ENCODE results near the gene CNTNAP1.
"Not testable (repeated sequence)": the region's sequence is repeated elsewhere in the genome, so short reads cannot be mapped to it uniquely, and the experiment has no call there.

CNTNAP1 gene

GRCh38 chr17:42681976-42682721 lies at the start of gene CNTNAP1:
CNTNAP1 (plus strand) TSS chr17:42682531; CDS start chr17:42682830, 299 bp downstream.
- no peak for DNase-seq (ENCODE audit: low read depth in 1 of 2, low spot score in 1 of 2)

GRCh38 chr17:42632949-42633444 lies 49.3 kb upstream of the CNTNAP1 start:
- DNase-seq (ENCODE audit: low read depth in 1 of 2, low spot score in 1 of 2): no peak

- no peak for DNase-seq (ENCODE audit: low read depth in 1 of 2, low spot score in 1 of 2)
These were observed 42.7 kb upstream of the CNTNAP1 start for GRCh38 chr17:42639525-42640113.

- DNase-seq (ENCODE audit: low read depth in 1 of 2, low spot score in 1 of 2): no peak
These were observed 42.2 kb upstream of the CNTNAP1 start for GRCh38 chr17:42640121-42640520.

GRCh38 chr17:42642336-42642735 lies 40.0 kb upstream of the CNTNAP1 start:
- no peak for DNase-seq (ENCODE audit: low read depth in 1 of 2, low spot score in 1 of 2)

- no peak for DNase-seq (ENCODE audit: low read depth in 1 of 2, low spot score in 1 of 2)
These were observed 34.6 kb upstream of the CNTNAP1 start for GRCh38 chr17:42647778-42648177.

- no peak for DNase-seq (ENCODE audit: low read depth in 1 of 2, low spot score in 1 of 2)
These were observed 30.9 kb upstream of the CNTNAP1 start for GRCh38 chr17:42651392-42651791.

- no peak for DNase-seq (ENCODE audit: low read depth in 1 of 2, low spot score in 1 of 2)
These were observed 28.9 kb upstream of the CNTNAP1 start for GRCh38 chr17:42653179-42654124.

GRCh38 chr17:42655528-42655927 lies 26.8 kb upstream of the CNTNAP1 start:
- DNase-seq (ENCODE audit: low read depth in 1 of 2, low spot score in 1 of 2): no peak

- DNase-seq (ENCODE audit: low read depth in 1 of 2, low spot score in 1 of 2): no peak
These were observed 24.3 kb upstream of the CNTNAP1 start for GRCh38 chr17:42657824-42658588.

- DNase-seq (ENCODE audit: low read depth in 1 of 2, low spot score in 1 of 2): peak; percentile 67 to 73
These were observed 23.0 kb upstream of the CNTNAP1 start, which contains the start of gene TUBG2 for GRCh38 chr17:42659079-42659931. TUBG2 (plus strand) TSS chr17:42659284; CDS start chr17:42659504, 220 bp downstream.

- DNase-seq (ENCODE audit: low read depth in 1 of 2, low spot score in 1 of 2): not testable (repeated sequence)
These were observed 22.4 kb upstream of the CNTNAP1 start for GRCh38 chr17:42659932-42660274.

GRCh38 chr17:42660692-42661345 lies 21.5 kb upstream of the CNTNAP1 start:
- no peak for DNase-seq (ENCODE audit: low read depth in 1 of 2, low spot score in 1 of 2)

GRCh38 chr17:42665581-42666001 lies 16.7 kb upstream of the CNTNAP1 start:
- DNase-seq (ENCODE audit: low read depth in 1 of 2, low spot score in 1 of 2): no peak

- not testable (repeated sequence) for DNase-seq (ENCODE audit: low read depth in 1 of 2, low spot score in 1 of 2)
These were observed 16.2 kb upstream of the CNTNAP1 start for GRCh38 chr17:42666126-42666525.

- no peak for DNase-seq (ENCODE audit: low read depth in 1 of 2, low spot score in 1 of 2)
These were observed 15.0 kb upstream of the CNTNAP1 start for GRCh38 chr17:42667088-42667951.

- no peak for DNase-seq (ENCODE audit: low read depth in 1 of 2, low spot score in 1 of 2)
These were observed 12.7 kb upstream of the CNTNAP1 start for GRCh38 chr17:42669705-42669976.

- DNase-seq (ENCODE audit: low read depth in 1 of 2, low spot score in 1 of 2): no peak
These were observed 12.1 kb upstream of the CNTNAP1 start for GRCh38 chr17:42669977-42670788.
